HepG2 (cell line): ENCODE measurements around the gene ATP5PB. TPM values are rescaled to one million over a fixed set of nuclear protein-coding genes. Genes with fewer than 3 reads are reported as not detected.

Experiments
- ARNT2 ChIP-seq: sonication (generic); formaldehyde crosslinking; IDR thresholded peaks from 2 replicates; pipeline ENCODE4 v1.8.0; 2022; ENCODE audit warnings: mild to moderate bottlenecking, low read depth, missing genetic modification reagents, moderate library complexity
- CBFB ChIP-seq: sonication (generic); formaldehyde crosslinking; IDR thresholded peaks from 2 replicates; pipeline ENCODE4 v1.4.0; 2020; ENCODE audit warnings: missing genetic modification reagents
- DMAP1 ChIP-seq: IDR thresholded peaks from 2 replicates; pipeline ENCODE4 v1.6.1; 2016
- FOXP4 ChIP-seq: sonication (generic); formaldehyde crosslinking; IDR thresholded peaks from 2 replicates; pipeline ENCODE4 v1.4.0; 2020; ENCODE audit warnings: missing genetic modification reagents
- KDM3A ChIP-seq: IDR thresholded peaks from 2 replicates; pipeline ENCODE4 v1.6.1; 2018; ENCODE audit warnings: low read depth, missing compliant biosample characterization
- MED13 ChIP-seq: sonication (generic); formaldehyde crosslinking; IDR thresholded peaks from 2 replicates; pipeline ENCODE4 v1.5.0; 2020; ENCODE audit warnings: missing genetic modification reagents
- PHB2 ChIP-seq: fragments of 450-650 bp; IDR thresholded peaks from 2 replicates; pipeline ENCODE4 v1.6.1; 2018; ENCODE audit not compliant: partially characterized antibody
- SIN3B ChIP-seq: fragments of 150-350 bp; IDR thresholded peaks from 2 replicates; pipeline ENCODE4 v1.6.1; 2014; ENCODE audit warnings: low read length
- SUZ12 ChIP-seq: fragments of 150-350 bp; IDR thresholded peaks from 2 replicates; pipeline ENCODE4 v1.6.1; 2014; ENCODE audit warnings: low read depth, low read length
- WIZ ChIP-seq: sonication (generic); formaldehyde crosslinking; IDR thresholded peaks from 2 replicates; pipeline ENCODE4 v1.5.1; 2020; ENCODE audit warnings: mild to moderate bottlenecking, missing genetic modification reagents
- YEATS2 ChIP-seq: sonication (generic); formaldehyde crosslinking; IDR thresholded peaks from 2 replicates; pipeline ENCODE4 v1.4.0; 2020; ENCODE audit warnings: missing genetic modification reagents, borderline replicate concordance
- ZNF451 ChIP-seq: sonication (generic); formaldehyde crosslinking; IDR thresholded peaks from 2 replicates; pipeline ENCODE4 v1.5.0; 2020; ENCODE audit warnings: mild to moderate bottlenecking, missing genetic modification reagents
- ZNF772 ChIP-seq: sonication (generic); formaldehyde crosslinking; IDR thresholded peaks from 2 replicates; pipeline ENCODE4 v1.5.0; 2020; ENCODE audit warnings: mild to moderate bottlenecking, missing genetic modification reagents
- ZSCAN12 ChIP-seq: sonication (generic); formaldehyde crosslinking; IDR thresholded peaks from 2 replicates; pipeline ENCODE4 v1.9.0; 2021; ENCODE audit warnings: mild to moderate bottlenecking, missing genetic modification reagents
- polyA plus RNA-seq, 8 experiments: library from polyadenylated mRNA; depleted of rRNA in 3 of 8; stranded (reverse) in 7 of 8; unstranded in 1 of 8; fragments of >200 nt; fragmentation: Illumina TruSeq in 4 of 8; extraction: Trizol in 4 of 8; gene quantifications; 2 replicates each; pipeline versions ENCODE4 v1.2.1 to v1.2.3, GENCODE V29; 2011 to 2016; ENCODE audit warnings: low read depth in 4 of 8, missing spikeins in 1 of 8, mixed read lengths in 1 of 8; ENCODE audit not compliant: insufficient read depth in 1 of 8
- total RNA-seq, 5 experiments: library from RNA; depleted of rRNA; stranded (reverse); fragments of >200 nt; fragmentation: Illumina TruSeq; extraction: Trizol; gene quantifications; 2 replicates each; pipeline ENCODE4 v1.2.3, GENCODE V29; 2016; ENCODE audit warnings: low read depth in 1 of 5
- TF ChIP-seq, protein P1 (sequence below): sonication (generic); formaldehyde crosslinking; IDR thresholded peaks from 2 replicates; pipeline ENCODE4 v1.8.0; 2022; ENCODE audit warnings: mild to moderate bottlenecking, missing genetic modification reagents, borderline replicate concordance
- TF ChIP-seq, protein P2 (sequence below): sonication (generic); formaldehyde crosslinking; IDR thresholded peaks from 2 replicates; pipeline ENCODE4 v1.8.0; 2022; ENCODE audit warnings: missing genetic modification reagents, mild to moderate bottlenecking, borderline replicate concordance
- TF ChIP-seq, protein P3 (sequence below), 2 experiments: sonication (generic) in 1 of 2; formaldehyde crosslinking in 1 of 2; IDR thresholded peaks; 2 replicates each; pipeline versions ENCODE4 v1.4.0 to v1.6.1; 2016 to 2020; ENCODE audit warnings: borderline replicate concordance in 1 of 2, low read depth in 1 of 2, mild to moderate bottlenecking in 1 of 2, missing genetic modification reagents in 1 of 2
- TF ChIP-seq, protein P4 (sequence below): sonication (generic); formaldehyde crosslinking; conservative IDR thresholded peaks from 2 replicates; pipeline ENCODE4 v1.5.0; 2020; ENCODE audit warnings: missing genetic modification reagents

The ATP5PB gene
- total and polyA plus RNA-seq, 2 of the 13 experiments (the other 11 are each of a cell fraction or from before 2014, with no cell fraction given) = 297 to 541 TPM

DNA sequence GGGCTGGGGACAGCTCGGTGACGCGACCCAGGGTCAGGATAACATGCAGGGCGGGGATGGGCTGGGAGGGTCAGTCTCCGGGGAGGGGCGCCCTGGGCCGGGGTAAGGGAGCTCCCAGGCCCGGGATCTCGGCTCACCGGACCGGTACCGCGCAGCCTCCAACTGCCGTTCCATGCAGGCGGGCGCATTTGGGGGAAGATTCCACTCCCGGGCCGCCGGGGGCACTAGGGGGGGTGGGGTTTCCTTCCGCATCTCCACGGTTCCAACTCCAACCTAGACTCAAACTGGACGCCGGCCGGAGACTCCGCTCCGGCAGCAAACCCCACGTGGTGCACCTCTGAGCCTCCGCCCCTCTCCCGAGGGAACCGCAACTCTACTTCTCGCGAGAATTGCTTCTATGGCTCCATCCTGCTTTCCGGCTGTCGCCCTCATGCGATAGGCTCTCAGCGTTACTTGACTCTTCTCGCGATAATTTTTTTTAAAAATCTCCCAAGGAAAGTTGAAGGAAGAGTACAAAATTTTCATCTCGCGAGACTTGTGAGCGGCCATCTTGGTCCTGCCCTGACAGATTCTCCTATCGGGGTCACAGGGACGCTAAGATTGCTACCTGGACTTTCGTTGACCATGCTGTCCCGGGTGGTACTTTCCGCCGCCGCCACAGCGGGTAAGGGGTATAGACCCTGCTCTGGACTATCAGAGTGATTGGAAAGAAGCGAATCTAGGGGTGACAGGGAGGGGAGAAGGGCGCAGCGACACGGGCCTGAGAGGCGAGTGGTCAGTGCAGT is at the start of gene ATP5PB, which contains the start of gene WDR77 (continued):
- TF ChIP-seq SIN3B (no peak; the same call in 1 of the 2 replicates), CBFB (CRISPR knock-in tag) (no peak), YEATS2 (CRISPR knock-in tag) (peak; percentile 92), DMAP1 (peak; percentile 83), SUZ12 (no peak), ZNF772 (no peak), WIZ (no peak), ARNT2 (CRISPR knock-in tag) (peak; percentile 19; the same call in 1 of the 2 replicates), ZNF451 (CRISPR knock-in tag) (no peak), MED13 (CRISPR knock-in tag) (no peak), PHB2 (no peak), KDM3A (CRISPR knock-in tag) (no peak), ZSCAN12 (no peak), FOXP4 (CRISPR knock-in tag) (no peak; the same call in 1 of the 2 replicates)
- TF ChIP-seq, protein P1, sequence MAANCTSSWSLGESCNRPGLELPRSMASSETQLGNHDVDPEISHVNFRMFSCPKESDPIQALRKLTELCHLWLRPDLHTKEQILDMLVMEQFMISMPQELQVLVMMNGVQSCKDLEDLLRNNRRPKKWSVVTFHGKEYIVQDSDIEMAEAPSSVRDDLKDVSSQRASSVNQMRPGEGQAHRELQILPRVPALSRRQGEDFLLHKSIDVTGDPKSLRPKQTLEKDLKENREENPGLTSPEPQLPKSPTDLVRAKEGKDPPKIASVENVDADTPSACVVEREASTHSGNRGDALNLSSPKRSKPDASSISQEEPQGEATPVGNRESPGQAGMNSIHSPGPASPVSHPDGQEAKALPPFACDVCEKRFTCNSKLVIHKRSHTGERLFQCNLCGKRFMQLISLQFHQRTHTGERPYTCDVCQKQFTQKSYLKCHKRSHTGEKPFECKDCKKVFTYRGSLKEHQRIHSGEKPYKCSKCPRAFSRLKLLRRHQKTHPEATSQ (CRISPR knock-in tag) = no peak
- TF ChIP-seq, protein P2, sequence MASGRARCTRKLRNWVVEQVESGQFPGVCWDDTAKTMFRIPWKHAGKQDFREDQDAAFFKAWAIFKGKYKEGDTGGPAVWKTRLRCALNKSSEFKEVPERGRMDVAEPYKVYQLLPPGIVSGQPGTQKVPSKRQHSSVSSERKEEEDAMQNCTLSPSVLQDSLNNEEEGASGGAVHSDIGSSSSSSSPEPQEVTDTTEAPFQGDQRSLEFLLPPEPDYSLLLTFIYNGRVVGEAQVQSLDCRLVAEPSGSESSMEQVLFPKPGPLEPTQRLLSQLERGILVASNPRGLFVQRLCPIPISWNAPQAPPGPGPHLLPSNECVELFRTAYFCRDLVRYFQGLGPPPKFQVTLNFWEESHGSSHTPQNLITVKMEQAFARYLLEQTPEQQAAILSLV (CRISPR knock-in tag) = no peak
- TF ChIP-seq, protein P3, sequence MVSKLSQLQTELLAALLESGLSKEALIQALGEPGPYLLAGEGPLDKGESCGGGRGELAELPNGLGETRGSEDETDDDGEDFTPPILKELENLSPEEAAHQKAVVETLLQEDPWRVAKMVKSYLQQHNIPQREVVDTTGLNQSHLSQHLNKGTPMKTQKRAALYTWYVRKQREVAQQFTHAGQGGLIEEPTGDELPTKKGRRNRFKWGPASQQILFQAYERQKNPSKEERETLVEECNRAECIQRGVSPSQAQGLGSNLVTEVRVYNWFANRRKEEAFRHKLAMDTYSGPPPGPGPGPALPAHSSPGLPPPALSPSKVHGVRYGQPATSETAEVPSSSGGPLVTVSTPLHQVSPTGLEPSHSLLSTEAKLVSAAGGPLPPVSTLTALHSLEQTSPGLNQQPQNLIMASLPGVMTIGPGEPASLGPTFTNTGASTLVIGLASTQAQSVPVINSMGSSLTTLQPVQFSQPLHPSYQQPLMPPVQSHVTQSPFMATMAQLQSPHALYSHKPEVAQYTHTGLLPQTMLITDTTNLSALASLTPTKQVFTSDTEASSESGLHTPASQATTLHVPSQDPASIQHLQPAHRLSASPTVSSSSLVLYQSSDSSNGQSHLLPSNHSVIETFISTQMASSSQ (IDR thresholded peaks at IDR 0.05; ENCODE audit: low read depth) = no peak
- TF ChIP-seq, protein P3 (CRISPR knock-in tag; IDR thresholded peaks at IDR 0.05; ENCODE audit: borderline replicate concordance) = no peak
- TF ChIP-seq, protein P4, sequence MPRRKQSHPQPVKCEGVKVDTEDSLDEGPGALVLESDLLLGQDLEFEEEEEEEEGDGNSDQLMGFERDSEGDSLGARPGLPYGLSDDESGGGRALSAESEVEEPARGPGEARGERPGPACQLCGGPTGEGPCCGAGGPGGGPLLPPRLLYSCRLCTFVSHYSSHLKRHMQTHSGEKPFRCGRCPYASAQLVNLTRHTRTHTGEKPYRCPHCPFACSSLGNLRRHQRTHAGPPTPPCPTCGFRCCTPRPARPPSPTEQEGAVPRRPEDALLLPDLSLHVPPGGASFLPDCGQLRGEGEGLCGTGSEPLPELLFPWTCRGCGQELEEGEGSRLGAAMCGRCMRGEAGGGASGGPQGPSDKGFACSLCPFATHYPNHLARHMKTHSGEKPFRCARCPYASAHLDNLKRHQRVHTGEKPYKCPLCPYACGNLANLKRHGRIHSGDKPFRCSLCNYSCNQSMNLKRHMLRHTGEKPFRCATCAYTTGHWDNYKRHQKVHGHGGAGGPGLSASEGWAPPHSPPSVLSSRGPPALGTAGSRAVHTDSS = no peak
